Bronchial epithelial cell (primary cell): ENCODE results near the gene PTPRH. TPM values are rescaled to one million over a fixed set of nuclear protein-coding genes. Genes with fewer than 3 reads are reported as not detected.

Source experiments
- DNase-seq: peaks from one replicate; pipeline ENCODE4 v3.0.0-alpha.2; 2010; ENCODE audit warnings: low read depth
- FAIRE-seq: peaks from 2 replicates; lab custom pipeline; 2011; peaks lifted over from hg19 to GRCh38; lab: Jason Lieb, UNC
- H3K27me3 ChIP-seq: 2 replicates; pipeline ENCODE4 v1.5.1; 2011; ENCODE audit warnings: low read length; ENCODE audit not compliant: control insufficient read depth, insufficient read depth
- H3K36me3 ChIP-seq: 2 replicates; pipeline ENCODE4 v1.5.1; 2011; ENCODE audit warnings: low read length; ENCODE audit not compliant: control insufficient read depth, insufficient read depth
- H3K4me3 ChIP-seq: 2 replicates; pipeline ENCODE4 v1.5.1; 2011; ENCODE audit warnings: mild to moderate bottlenecking, low read depth, low read length, control low read depth
- CTCF ChIP-seq: IDR thresholded peaks from 2 replicates; pipeline ENCODE4 v1.5.1; 2011; ENCODE audit warnings: mild to moderate bottlenecking, moderate library complexity, low read length, control low read depth, inconsistent platforms; ENCODE audit not compliant: insufficient read depth, severe bottlenecking
- total RNA-seq: library from RNA; depleted of rRNA; stranded (reverse); fragments of >200 nt; gene quantifications from 2 replicates; pipeline ENCODE4 v1.2.1, GENCODE V29; 2014

Gene PTPRH
- total RNA-seq, 1 donor from 2014 or later = 3.9 TPM

GRCh38 chr19:55250262-55251036 is 41.1 kb upstream of the PTPRH start:
- Histone ChIP-seq H3K4me3 (no peak overlapping the region), H3K36me3 (peaks cover 17% of the 10 kb centered on the region), H3K27me3 (no peaks in the 10 kb centered on the region)
- DNase-seq (no peak), FAIRE-seq (no peak)
- no peak for TF ChIP-seq CTCF

GRCh38 chr19:55249841-55250240 is 40.5 kb upstream of the PTPRH start:
- TF ChIP-seq CTCF = no peak
- no peak for DNase-seq
- FAIRE-seq = no peak
- Histone ChIP-seq H3K36me3 (peaks cover 24% of the 10 kb centered on the region), H3K4me3 (no peak overlapping the region), H3K27me3 (no peaks in the 10 kb centered on the region)

GRCh38 chr19:55248704-55249103 is 39.4 kb upstream of the PTPRH start:
- TF ChIP-seq CTCF = no peak
- FAIRE-seq = peak; percentile 50
- Histone ChIP-seq H3K27me3 (no peaks in the 10 kb centered on the region), H3K36me3 (peaks cover 27% of the 10 kb centered on the region), H3K4me3 (no peak overlapping the region)
- DNase-seq = no peak

GRCh38 chr19:55248166-55248675 is 38.9 kb upstream of the PTPRH start:
- no peak for DNase-seq
- Histone ChIP-seq H3K27me3 (no peaks in the 10 kb centered on the region), H3K36me3 (peaks cover 27% of the 10 kb centered on the region), H3K4me3 (no peak overlapping the region)
- TF ChIP-seq CTCF = no peak
- no peak for FAIRE-seq

- Histone ChIP-seq H3K27me3 (no peaks in the 10 kb centered on the region), H3K36me3 (peaks cover 27% of the 10 kb centered on the region), H3K4me3 (no peak overlapping the region)
- FAIRE-seq (no peak), DNase-seq (peak; percentile 84)
- TF ChIP-seq CTCF = no peak
These were observed 38.4 kb upstream of the PTPRH start for GRCh38 chr19:55247621-55248099.
